ENCODE measurements around the gene TENM4. TPM values are rescaled to one million over a fixed set of nuclear protein-coding genes. Genes with fewer than 3 reads are reported as not detected.

Gene TENM4
- total RNA-seq, 4 donors from 2014 or later = 4.0 to 14.6 (median 4.5) TPM

GRCh38 chr11:79465160-79465559 lies 24.3 kb upstream of the TENM4 start:
- TF ChIP-seq, protein P1, sequence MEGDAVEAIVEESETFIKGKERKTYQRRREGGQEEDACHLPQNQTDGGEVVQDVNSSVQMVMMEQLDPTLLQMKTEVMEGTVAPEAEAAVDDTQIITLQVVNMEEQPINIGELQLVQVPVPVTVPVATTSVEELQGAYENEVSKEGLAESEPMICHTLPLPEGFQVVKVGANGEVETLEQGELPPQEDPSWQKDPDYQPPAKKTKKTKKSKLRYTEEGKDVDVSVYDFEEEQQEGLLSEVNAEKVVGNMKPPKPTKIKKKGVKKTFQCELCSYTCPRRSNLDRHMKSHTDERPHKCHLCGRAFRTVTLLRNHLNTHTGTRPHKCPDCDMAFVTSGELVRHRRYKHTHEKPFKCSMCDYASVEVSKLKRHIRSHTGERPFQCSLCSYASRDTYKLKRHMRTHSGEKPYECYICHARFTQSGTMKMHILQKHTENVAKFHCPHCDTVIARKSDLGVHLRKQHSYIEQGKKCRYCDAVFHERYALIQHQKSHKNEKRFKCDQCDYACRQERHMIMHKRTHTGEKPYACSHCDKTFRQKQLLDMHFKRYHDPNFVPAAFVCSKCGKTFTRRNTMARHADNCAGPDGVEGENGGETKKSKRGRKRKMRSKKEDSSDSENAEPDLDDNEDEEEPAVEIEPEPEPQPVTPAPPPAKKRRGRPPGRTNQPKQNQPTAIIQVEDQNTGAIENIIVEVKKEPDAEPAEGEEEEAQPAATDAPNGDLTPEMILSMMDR (IDR thresholded peaks at IDR 0.05; ENCODE audit: low read depth) = no peak

GRCh38 chr11:79461666-79462645 lies 21.1 kb upstream of the TENM4 start:
- TF ChIP-seq, protein P1 (IDR thresholded peaks at IDR 0.05; ENCODE audit: low read depth) = no peak

GRCh38 chr11:79461144-79461543 lies 20.3 kb upstream of the TENM4 start:
- TF ChIP-seq, protein P1 (IDR thresholded peaks at IDR 0.05; ENCODE audit: low read depth) = no peak

DNA sequence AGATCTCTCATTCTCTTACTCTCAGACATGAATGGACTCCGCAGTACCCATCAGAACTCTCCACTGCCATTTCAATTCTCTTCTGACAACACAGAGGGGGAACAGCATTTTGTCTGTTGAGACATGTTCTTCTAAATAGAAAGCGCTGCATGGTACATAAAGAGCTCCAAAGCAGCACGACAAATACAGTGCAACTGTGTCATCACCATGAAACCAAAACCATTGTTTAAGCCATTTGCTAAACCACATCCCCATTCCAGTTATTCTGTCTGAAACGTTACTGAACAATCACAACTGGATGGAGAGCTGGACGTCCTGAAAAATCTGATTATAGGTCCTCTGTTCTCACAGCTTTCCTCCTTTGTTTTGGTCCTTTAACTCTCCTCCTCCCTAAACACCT lies 17.9 kb upstream of the TENM4 start:
- TF ChIP-seq, protein P1 (IDR thresholded peaks at IDR 0.05; ENCODE audit: low read depth) = no peak

DNA sequence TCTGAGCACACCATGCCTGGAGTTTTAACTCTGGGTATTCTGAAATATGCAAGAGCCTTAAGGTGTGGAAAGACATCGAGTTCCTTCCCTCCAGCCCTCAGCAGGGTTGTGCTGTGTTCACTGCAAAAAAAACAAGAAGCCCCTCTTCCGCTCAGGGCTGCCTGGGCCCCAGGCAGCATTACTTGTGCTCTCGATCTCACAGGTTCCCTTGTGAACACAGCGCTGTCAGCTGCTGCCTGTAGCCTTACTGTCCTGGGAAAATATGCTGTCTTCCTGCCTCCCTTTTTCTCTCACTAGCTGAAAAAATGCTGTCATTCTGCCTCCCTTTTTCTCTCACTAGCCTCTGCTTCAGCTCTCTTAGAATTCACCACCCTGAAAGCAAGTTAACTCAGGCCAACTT lies 15.7 kb upstream of the TENM4 start:
- TF ChIP-seq, protein P1 (IDR thresholded peaks at IDR 0.05; ENCODE audit: low read depth) = no peak

DNA sequence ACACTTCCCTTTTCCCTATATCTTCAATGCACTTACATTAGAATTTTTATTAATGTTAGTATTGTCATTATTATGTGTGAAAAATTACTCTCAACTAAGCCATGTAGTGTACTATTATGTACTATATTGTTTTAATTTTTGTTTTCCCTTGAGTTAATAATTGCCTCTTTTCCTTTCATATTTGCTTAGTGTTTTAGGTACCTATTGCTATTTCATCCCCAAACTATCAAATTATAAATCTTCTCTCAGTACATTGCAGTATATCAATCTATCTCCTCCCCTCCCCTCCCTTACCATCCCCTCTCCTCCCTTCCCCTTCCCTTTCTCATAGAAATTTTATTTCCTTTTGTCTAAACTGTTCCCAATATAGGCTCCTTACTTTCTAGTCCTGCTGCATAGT lies 12.8 kb upstream of the TENM4 start:
- TF ChIP-seq, protein P1 (IDR thresholded peaks at IDR 0.05; ENCODE audit: low read depth) = no peak

- TF ChIP-seq, protein P1 (IDR thresholded peaks at IDR 0.05; ENCODE audit: low read depth) = no peak
Observed at GRCh38 chr11:79449040-79449439, 8.2 kb upstream of the TENM4 start.

All from subcutaneous adipose tissue (tissue), 4 donors.